ENCODE measurements around the gene USP15. TPM values are rescaled to one million over a fixed set of nuclear protein-coding genes. Genes with fewer than 3 reads are reported as not detected.
A peak's percentile ranks its signal among the peaks of the same experiment; 100 is the strongest.

Gene USP15
- total RNA-seq (100 to 1,000 TPM; 150 to 156 TPM), polyA plus RNA-seq (10 to 100 TPM; 79.1 to 87.4 TPM)

DNA sequence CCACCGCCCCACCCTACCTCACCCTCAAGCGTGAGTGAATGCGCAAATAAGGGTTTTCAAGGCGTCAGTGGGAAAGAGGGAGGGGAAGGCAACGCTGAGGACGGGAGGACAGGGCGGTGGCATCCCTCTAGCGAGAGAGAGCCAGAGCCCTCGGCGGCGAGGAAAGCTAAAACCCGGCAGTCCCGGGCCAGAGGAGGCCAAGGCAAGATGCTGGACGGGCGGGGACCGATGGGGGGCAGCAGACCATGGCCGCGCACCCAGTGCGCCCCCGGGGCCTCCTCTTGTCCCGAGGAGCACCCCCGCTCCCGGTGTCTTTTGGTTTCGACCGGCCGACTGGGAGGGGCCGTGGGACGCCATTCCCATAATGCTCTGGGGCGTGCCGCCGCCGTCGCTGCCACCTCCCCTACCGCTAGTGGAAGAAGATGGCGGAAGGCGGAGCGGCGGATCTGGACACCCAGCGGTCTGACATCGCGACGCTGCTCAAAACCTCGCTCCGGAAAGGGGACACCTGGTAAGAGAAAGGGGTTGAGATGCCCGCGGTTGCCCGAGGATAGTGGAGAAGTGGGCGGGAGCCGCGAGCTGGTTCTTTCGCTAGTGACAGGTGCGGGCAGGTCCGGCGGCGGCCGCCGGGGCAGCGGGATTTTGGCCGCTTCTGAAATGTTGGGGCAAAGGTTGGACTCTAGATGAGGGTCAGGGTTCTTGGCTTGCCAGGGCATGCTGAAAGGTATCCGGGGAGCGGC, at the start of gene USP15:
TSS of gene USP15 (plus strand) at position 412 of the 740 bp plus-strand sequence. CDS start at position 423, 11 bp downstream.
- H3K36me3 Mint-ChIP-seq = peaks cover 11 to 24% of the 10 kb centered on the region in 2 donors
- Histone ChIP-seq H3K27ac (ENCODE audit: low read depth, low read length) (peak within 1 kb of the TSS; percentile 90), H3K9me3 (ENCODE audit: control insufficient read depth in 1 of 2, low read length in 2 of 2) (no peaks in the 10 kb centered on the region), H3K4me1 (ENCODE audit: insufficient read depth, low read length) (peaks cover 71% of the 10 kb centered on the region), H3K4me3 (ENCODE audit: low read length in 2 of 2) (peak within 1 kb of the TSS; percentile 82 to 94), H3K27me3 (ENCODE audit: insufficient read depth, low read length) (no peaks in the 10 kb centered on the region), H3K36me3 (ENCODE audit: insufficient read depth, low read length) (no peaks in the 10 kb centered on the region)
- intact Hi-C loops (cut with micrococcal nuclease) = loop anchor here (1.0 to 10.0 kb wide), 8 partner anchors 37 to 1520 kb away; partner anchors contain the start of gene MON2
- H3K27ac Mint-ChIP-seq = peak within 1 kb of the TSS; percentile 95 to 100 (median 99)
- ChIA-PET CTCF (ENCODE audit: partially characterized antibody) (interaction anchor here (0.7 to 1.4 kb wide), 7 partner anchors 9 to 207 kb away, joined by 3 to 5 read pairs (median 3); partner anchors contain the start of gene MON2), POLR2A (ENCODE audit: partially characterized antibody) (interaction anchor here (0.8 to 3.7 kb wide), 22 partner anchors 9 to 1962 kb away, joined by 3 to 23 read pairs (median 4); partner anchors contain the start of genes KICS2 and MON2)
- peak; percentile 95 to 98 (median 97) for DNase-seq
- H3K9me3 Mint-ChIP-seq = peaks cover 0 to 2% (median 0%) of the 10 kb centered on the region in 8 donors
- no peaks in the 10 kb centered on the region for H3K27me3 Mint-ChIP-seq
- peak within 1 kb of the TSS; percentile 93 to 100 (median 98) for H3K4me3 Mint-ChIP-seq
- H3K4me1 Mint-ChIP-seq = peaks cover 31 to 76% (median 41%) of the 10 kb centered on the region in 4 donors

DNA sequence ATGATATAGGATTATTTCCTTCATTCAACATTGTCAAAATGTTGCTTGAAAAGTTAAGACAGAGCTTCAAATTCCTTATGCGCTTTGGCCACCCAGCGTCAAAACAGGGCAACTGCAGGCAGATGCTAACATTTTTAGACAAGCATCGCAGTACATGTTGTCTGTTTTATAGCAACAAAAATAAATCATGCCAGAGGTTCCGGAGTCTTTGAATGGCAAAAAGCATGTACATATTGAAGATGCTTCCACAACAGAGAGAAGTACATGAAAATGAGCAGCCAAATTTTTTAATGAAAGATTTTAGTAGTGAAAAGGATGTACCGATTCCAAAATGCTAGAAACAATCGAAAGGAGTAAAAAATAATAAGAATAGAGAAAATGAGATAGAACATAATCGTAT, 49.8 kb upstream of the USP15 start:
- DNase-seq = peak in 4 of 5 donors; percentile 19 to 34 (median 29)
- Mint-ChIP-seq H3K27ac (peak overlapping the region in 1 of 7 donors; percentile 33), H3K4me1 (peaks cover 0 to 18% (median 6%) of the 10 kb centered on the region in 4 donors), H3K9me3 (peaks cover 0 to 5% (median 2%) of the 10 kb centered on the region in 8 donors), H3K27me3 (peaks cover 9 to 10% of the 10 kb centered on the region in 2 donors), H3K36me3 (no peaks in the 10 kb centered on the region), H3K4me3 (no peak overlapping the region)
- no peaks in the 10 kb centered on the region for H3K9me3 ChIP-seq (ENCODE audit: control insufficient read depth in 1 of 2, low read length in 2 of 2)
- ChIA-PET POLR2A (ENCODE audit: partially characterized antibody) (interaction anchor here (2.7 kb wide), 1 partner anchor 49 kb away, joined by 7 read pairs; the partner anchor contains the start of gene USP15), CTCF (ENCODE audit: partially characterized antibody) (interaction anchor here (0.6 to 2.4 kb wide), 12 partner anchors 9 to 237 kb away, joined by 3 to 13 read pairs (median 4); partner anchors contain the start of gene USP15)
- no peak overlapping the region for H3K4me3 ChIP-seq (ENCODE audit: low read length in 2 of 2)
- no peaks in the 10 kb centered on the region for H3K27me3 ChIP-seq (ENCODE audit: insufficient read depth, low read length)
- intact Hi-C loops (cut with micrococcal nuclease) = loop anchor here (1.0 kb wide), 1 partner anchor 49 kb away; no protein-coding TSS in a partner anchor
- H3K4me1 ChIP-seq (ENCODE audit: insufficient read depth, low read length) = peaks cover 11% of the 10 kb centered on the region
- no peaks in the 10 kb centered on the region for H3K36me3 ChIP-seq (ENCODE audit: insufficient read depth, low read length)
- H3K27ac ChIP-seq (ENCODE audit: low read depth, low read length) = no peak overlapping the region

DNA sequence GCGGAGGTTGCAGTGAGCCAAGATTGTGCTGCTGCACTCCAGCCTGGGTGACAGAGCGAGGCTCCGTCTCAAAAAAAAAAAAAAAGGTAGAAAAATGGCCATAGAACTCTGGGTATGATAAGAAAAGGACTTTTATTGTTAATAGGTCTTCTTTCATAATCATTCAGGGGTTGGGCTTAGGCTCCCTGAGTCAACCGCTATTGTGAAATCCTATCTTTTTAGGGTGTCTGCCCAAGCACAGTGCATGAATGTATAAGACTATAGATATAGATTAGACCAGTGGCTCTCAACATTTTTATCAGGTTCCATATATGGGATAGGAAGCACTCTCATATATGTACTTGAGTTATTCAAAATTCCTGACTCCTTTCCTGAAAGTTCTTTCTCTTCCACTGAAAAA, 48.7 kb upstream of the USP15 start:
- no peaks in the 10 kb centered on the region for H3K27me3 ChIP-seq (ENCODE audit: insufficient read depth, low read length)
- DNase-seq = no peak
- H3K4me3 ChIP-seq (ENCODE audit: low read length in 2 of 2) = no peak overlapping the region
- H3K4me1 ChIP-seq (ENCODE audit: insufficient read depth, low read length) = peaks cover 18% of the 10 kb centered on the region
- Mint-ChIP-seq H3K4me3 (no peak overlapping the region), H3K36me3 (no peaks in the 10 kb centered on the region), H3K27ac (no peak overlapping the region), H3K9me3 (peaks cover 0 to 2% (median 0%) of the 10 kb centered on the region in 8 donors), H3K27me3 (peaks cover 6 to 9% of the 10 kb centered on the region in 2 donors), H3K4me1 (peaks cover 0 to 22% (median 9%) of the 10 kb centered on the region in 4 donors)
- H3K9me3 ChIP-seq (ENCODE audit: control insufficient read depth in 1 of 2, low read length in 2 of 2) = no peaks in the 10 kb centered on the region
- ChIA-PET CTCF (ENCODE audit: partially characterized antibody) (interaction anchor here (1.4 to 2.4 kb wide), 3 partner anchors 11 to 47 kb away, joined by 3 to 13 read pairs (median 10); a partner anchor contains a TSS), POLR2A (ENCODE audit: partially characterized antibody) (interaction anchor here (2.7 kb wide), 1 partner anchor 48 kb away, joined by 7 read pairs; the partner anchor contains the start of gene USP15)
- no peaks in the 10 kb centered on the region for H3K36me3 ChIP-seq (ENCODE audit: insufficient read depth, low read length)
- intact Hi-C loops (cut with micrococcal nuclease) = no loop called here
- no peak overlapping the region for H3K27ac ChIP-seq (ENCODE audit: low read depth, low read length)

DNA sequence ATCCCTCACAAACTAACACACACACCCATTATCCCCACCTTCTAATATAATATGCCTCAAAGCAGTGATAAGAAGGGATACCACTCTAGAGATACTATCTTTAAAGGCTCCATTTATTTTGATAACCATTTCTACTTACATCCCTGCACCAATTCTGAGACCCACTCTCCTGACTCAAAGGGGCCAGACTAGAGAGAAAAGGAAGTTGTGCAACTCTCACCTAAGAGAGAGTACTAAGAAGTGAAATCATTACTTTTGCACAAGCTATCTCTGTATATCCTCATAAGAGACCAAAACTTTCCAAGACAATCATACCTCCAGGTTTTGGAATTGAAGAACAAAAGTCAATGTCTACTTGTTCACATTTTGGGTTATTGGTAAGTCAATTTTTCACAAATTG, 45.4 kb upstream of the USP15 start:
- no peak overlapping the region for H3K4me3 ChIP-seq (ENCODE audit: low read length in 2 of 2)
- H3K9me3 ChIP-seq (ENCODE audit: control insufficient read depth in 1 of 2, low read length in 2 of 2) = no peaks in the 10 kb centered on the region
- Mint-ChIP-seq H3K27me3 (peaks cover 2 to 5% of the 10 kb centered on the region in 2 donors), H3K9me3 (peaks cover 0 to 2% (median 0%) of the 10 kb centered on the region in 8 donors), H3K4me3 (peak overlapping the region in 2 of 8 donors; percentile 51 to 53), H3K27ac (peak overlapping the region in 3 of 7 donors; percentile 76 to 90 (median 81)), H3K36me3 (peaks cover 0 to 6% of the 10 kb centered on the region in 2 donors), H3K4me1 (peaks cover 0 to 22% (median 12%) of the 10 kb centered on the region in 4 donors)
- DNase-seq = no peak
- CTCF ChIA-PET (ENCODE audit: partially characterized antibody) = interaction anchor here (1.1 to 1.9 kb wide), 2 partner anchors 13 to 45 kb away, joined by 4 to 5 read pairs; partner anchors contain the start of gene USP15
- intact Hi-C loops (cut with micrococcal nuclease) = no loop called here
- H3K27ac ChIP-seq (ENCODE audit: low read depth, low read length) = no peak overlapping the region
- H3K27me3 ChIP-seq (ENCODE audit: insufficient read depth, low read length) = no peaks in the 10 kb centered on the region
- POLR2A ChIA-PET (ENCODE audit: partially characterized antibody) = interaction anchor here (3.1 kb wide), 1 partner anchor 44 kb away, joined by 19 read pairs; the partner anchor contains the start of gene USP15
- H3K36me3 ChIP-seq (ENCODE audit: insufficient read depth, low read length) = no peaks in the 10 kb centered on the region
- H3K4me1 ChIP-seq (ENCODE audit: insufficient read depth, low read length) = peaks cover 18% of the 10 kb centered on the region

DNA sequence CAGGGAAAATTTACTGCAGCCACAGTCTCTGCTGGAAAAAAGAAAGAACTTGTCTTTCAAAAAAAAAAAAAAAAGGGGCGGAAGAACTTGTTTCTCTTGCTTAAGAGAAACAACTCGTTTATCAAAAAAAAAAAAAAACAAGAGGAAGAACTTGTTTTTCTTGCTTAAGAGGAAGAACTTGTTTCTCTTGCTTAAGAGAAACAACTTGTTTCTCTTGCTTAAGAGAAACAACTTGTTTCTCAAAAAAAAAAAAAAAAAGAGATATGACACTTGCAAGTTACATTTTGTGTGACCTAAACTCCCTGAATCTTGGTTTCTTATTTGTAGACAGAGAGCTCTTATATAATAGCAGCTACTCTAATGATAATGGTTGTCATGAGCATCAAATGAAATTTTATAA, 44.7 kb upstream of the USP15 start:
- DNase-seq = no peak
- ChIA-PET POLR2A (ENCODE audit: partially characterized antibody) (interaction anchor here (3.1 kb wide), 1 partner anchor 44 kb away, joined by 19 read pairs; the partner anchor contains the start of gene USP15), CTCF (ENCODE audit: partially characterized antibody) (interaction anchor here (1.1 kb wide), 1 partner anchor 44 kb away, joined by 4 read pairs; the partner anchor contains the start of gene USP15)
- Mint-ChIP-seq H3K9me3 (peaks cover 0 to 2% (median 0%) of the 10 kb centered on the region in 8 donors), H3K4me3 (peak overlapping the region in 4 of 8 donors; percentile 6 to 53 (median 30)), H3K36me3 (peaks cover 0 to 6% of the 10 kb centered on the region in 2 donors), H3K27ac (peak overlapping the region in 6 of 7 donors; percentile 22 to 76 (median 44)), H3K4me1 (peaks cover 0 to 18% (median 10%) of the 10 kb centered on the region in 4 donors), H3K27me3 (peaks cover 0 to under 1% of the 10 kb centered on the region in 2 donors)
- Histone ChIP-seq H3K4me3 (ENCODE audit: low read length in 2 of 2) (no peak overlapping the region), H3K27me3 (ENCODE audit: insufficient read depth, low read length) (no peaks in the 10 kb centered on the region), H3K4me1 (ENCODE audit: insufficient read depth, low read length) (peaks cover 18% of the 10 kb centered on the region), H3K9me3 (ENCODE audit: control insufficient read depth in 1 of 2, low read length in 2 of 2) (no peaks in the 10 kb centered on the region), H3K36me3 (ENCODE audit: insufficient read depth, low read length) (no peaks in the 10 kb centered on the region), H3K27ac (ENCODE audit: low read depth, low read length) (no peak overlapping the region)
- intact Hi-C loops (cut with micrococcal nuclease) = no loop called here

DNA sequence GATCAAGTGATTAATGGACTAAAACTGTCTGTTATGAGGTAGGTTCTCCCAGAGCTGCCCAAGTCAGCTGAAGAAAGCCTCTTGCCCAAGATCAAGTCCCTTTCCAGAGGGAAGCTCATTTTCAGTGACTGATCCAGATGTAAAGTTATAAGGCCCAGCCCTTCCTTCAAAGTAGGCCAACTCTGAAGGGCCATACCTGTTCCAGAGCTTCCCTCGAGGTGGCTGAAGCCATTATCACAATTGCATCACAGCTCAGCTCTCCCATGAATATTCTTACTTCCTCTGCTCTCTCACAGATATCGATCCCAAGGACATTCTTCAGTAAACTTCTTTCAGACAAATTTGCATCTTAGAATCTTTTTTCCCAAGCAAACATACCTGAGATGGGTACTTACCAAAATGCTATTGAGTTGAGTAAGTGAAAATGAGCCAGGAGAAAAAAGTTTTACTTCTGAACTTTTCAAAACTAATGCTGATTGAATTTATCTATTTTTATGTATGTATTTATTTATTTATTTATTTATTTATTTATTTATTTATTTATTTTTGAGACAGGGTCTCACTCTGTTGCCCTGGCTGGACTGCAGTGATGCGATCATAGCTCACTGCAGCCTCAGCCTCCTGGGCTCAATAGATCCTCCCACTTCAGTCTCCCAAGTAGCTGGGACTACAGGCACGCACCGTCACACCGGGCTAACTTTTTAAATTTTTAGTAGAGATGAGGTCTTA, 42.6 kb upstream of the USP15 start:
- H3K27me3 Mint-ChIP-seq = no peaks in the 10 kb centered on the region
- no peaks in the 10 kb centered on the region for H3K9me3 ChIP-seq (ENCODE audit: control insufficient read depth in 1 of 2, low read length in 2 of 2)
- ChIA-PET CTCF (ENCODE audit: partially characterized antibody) (no interaction called here), POLR2A (ENCODE audit: partially characterized antibody) (interaction anchor here (3.1 kb wide), 1 partner anchor 41 kb away, joined by 19 read pairs; the partner anchor contains the start of gene USP15)
- peaks cover 0 to 17% (median 10%) of the 10 kb centered on the region in 4 donors for H3K4me1 Mint-ChIP-seq
- H3K9me3 Mint-ChIP-seq = peaks cover 0 to 2% (median 0%) of the 10 kb centered on the region in 8 donors
- no peak overlapping the region for H3K27ac ChIP-seq (ENCODE audit: low read depth, low read length)
- peaks cover 0 to 6% of the 10 kb centered on the region in 2 donors for H3K36me3 Mint-ChIP-seq
- no peak overlapping the region for H3K4me3 Mint-ChIP-seq
- no peak overlapping the region for H3K4me3 ChIP-seq (ENCODE audit: low read length in 2 of 2)
- H3K27me3 ChIP-seq (ENCODE audit: insufficient read depth, low read length) = no peaks in the 10 kb centered on the region
- peaks cover 18% of the 10 kb centered on the region for H3K4me1 ChIP-seq (ENCODE audit: insufficient read depth, low read length)
- no peaks in the 10 kb centered on the region for H3K36me3 ChIP-seq (ENCODE audit: insufficient read depth, low read length)
- peak overlapping the region in 1 of 7 donors; percentile 29 for H3K27ac Mint-ChIP-seq
- DNase-seq = no peak
- intact Hi-C loops (cut with micrococcal nuclease) = no loop called here
